Spleen (tissue), 11 donors: Measurements from ENCODE around the gene FAM20C. TPM values are rescaled to one million over a fixed set of nuclear protein-coding genes. Genes with fewer than 3 reads are reported as not detected.
A peak's percentile ranks its signal among the peaks of the same experiment; 100 is the strongest.

ENCODE experiments used
- DNase-seq: peaks from one replicate; pipeline ENCODE4 v3.0.0-alpha.2; 2020
- H3K27ac ChIP-seq, 8 donors: fragments of 200-600 bp; sonication (generic) in 7 of 8; 1 replicate in 4 of 8; 2 replicates in 4 of 8; pipeline versions ENCODE4 v1.5.0 to v1.8.0; 2016 to 2021; ENCODE audit warnings: inconsistent platforms in 4 of 8, mild to moderate bottlenecking in 4 of 8, moderate library complexity in 1 of 8
- H3K27me3 ChIP-seq, 7 donors: fragments of 200-600 bp; sonication (generic) in 6 of 7; replicated peaks in 1 of 7; 1 replicate in 4 of 7; 2 replicates in 3 of 7; pipeline versions ENCODE4 v1.5.0 to v1.8.0; 2016 to 2021; ENCODE audit warnings: inconsistent platforms in 3 of 7, mild to moderate bottlenecking in 1 of 7
- H3K36me3 ChIP-seq, 6 donors: fragments of 200-600 bp; sonication (generic) in 5 of 6; 1 replicate in 4 of 6; 2 replicates in 2 of 6; pipeline versions ENCODE4 v1.5.0 to v1.8.0; 2016 to 2021; ENCODE audit warnings: inconsistent platforms in 2 of 6
- H3K4me1 ChIP-seq, 6 donors: fragments of 200-600 bp; sonication (generic) in 5 of 6; 1 replicate in 3 of 6; 2 replicates in 3 of 6; pipeline versions ENCODE4 v1.5.0 to v1.8.0; 2016 to 2021; ENCODE audit warnings: inconsistent platforms in 3 of 6
- H3K4me3 ChIP-seq, 8 donors: fragments of 200-600 bp; sonication (generic) in 7 of 8; 1 replicate in 4 of 8; 2 replicates in 4 of 8; pipeline versions ENCODE4 v1.5.0 to v1.8.0; 2016 to 2021; ENCODE audit warnings: inconsistent platforms in 4 of 8, mild to moderate bottlenecking in 4 of 8, moderate library complexity in 2 of 8
- H3K9me3 ChIP-seq, 8 donors: fragments of 200-600 bp; sonication (generic) in 7 of 8; 1 replicate in 4 of 8; 2 replicates in 4 of 8; pipeline versions ENCODE4 v1.5.0 to v1.8.0; 2016 to 2021; ENCODE audit warnings: inconsistent platforms in 4 of 8
- CTCF ChIP-seq, 11 experiments: fragments of 200-600 bp in 7 of 11; fragments of 450-650 bp in 4 of 11; sonication (generic) in 4 of 11; IDR thresholded peaks in 8 of 11; conservative IDR thresholded peaks in 3 of 11; 1 replicate in 7 of 11; 2 replicates in 4 of 11; pipeline versions ENCODE4 v1.4.0 to v1.8.0; 2016 to 2021; ENCODE audit warnings: antibody characterized with exemption in 11 of 11, inconsistent platforms in 4 of 11, mild to moderate bottlenecking in 1 of 11
- POLR2A ChIP-seq, 3 donors: fragments of 450-650 bp; IDR thresholded peaks; one replicate each; pipeline ENCODE4 v1.5.1; 2017; ENCODE audit warnings: antibody characterized with exemption in 3 of 3, mild to moderate bottlenecking in 1 of 3
- POLR2AphosphoS5 ChIP-seq, 3 donors: sonication (generic); formaldehyde crosslinking; IDR thresholded peaks; one replicate each; pipeline ENCODE4 v1.5.1; 2017; ENCODE audit warnings: antibody characterized with exemption in 3 of 3
- WGBS, 5 donors: extraction: QIAGEN DNeasy Blood & Tissue Kit in 3 of 5; methylation state at CpG; one replicate each; pipeline versions ENCODE4 v1.1.5 to v1.1.7; 2013 to 2018; 5-methylcytosine and 5-hydroxymethylcytosine counted together
- intact Hi-C: fragments of 100-400 bp; cut with DNase I; formaldehyde crosslinking; loops from one replicate; pipeline ENCODE4 v1.15.0; 2023; ENCODE audit warnings: low total_unique reads
- polyA plus RNA-seq, 3 donors: library from polyadenylated mRNA; stranded (reverse); fragments of 200-250 nt; gene quantifications; one replicate each; pipeline ENCODE4 v1.2.1, GENCODE V29; 2013
- total RNA-seq, 7 donors: library from RNA; depleted of rRNA in 3 of 7; stranded (reverse); fragments of >200 nt in 3 of 7; fragmentation: NEBNext Ultra II Directional in 4 of 7; extraction: Animal tissue kit (Norgen Biotek cat#: 25700) in 4 of 7; gene quantifications; one replicate each; pipeline versions ENCODE4 v1.1.0 to v1.2.1, GENCODE V29; 2016 to 2021
- donor health status: healthy with polysubstance abuse.
- donor health status: DM: no; HTN: no; CAD: no; lungs with moderate emphysema.
- donor health status: DM: no; HTN: no; CAD: no.
- donor health status: Bipolar disorder and iron deficiency.
- donor health status: healthy.
- donor health status: DM: no; HTN: no; CAD: no.
- donor health status: DM: yes; HTN: yes; CAD: no.

Gene FAM20C
- total and polyA plus RNA-seq, 10 donors = 6.9 to 27.3 (median 14.6) TPM

- DNase-seq = no peak
- no peaks in the 10 kb centered on the region for H3K9me3 ChIP-seq
- intact Hi-C loops = no loop called here
- no peaks in the 10 kb centered on the region for H3K36me3 ChIP-seq
- 72 to 85% (median 77%) methylated on average over 7 of the region's 7 CpGs for WGBS, 5 donors
- TF ChIP-seq CTCF (IDR thresholded peaks at IDR 0.05 in 8 of 11, conservative IDR thresholded peaks at IDR 0.05 in 3 of 11) = no peak
- TF ChIP-seq POLR2AphosphoS5 (IDR thresholded peaks at IDR 0.05) = no peak
- TF ChIP-seq POLR2A (IDR thresholded peaks at IDR 0.05) = no peak
- no peak overlapping the region for H3K27ac ChIP-seq
- peaks cover 8 to 92% (median 44%) of the 10 kb centered on the region in 7 donors for H3K27me3 ChIP-seq
- H3K4me1 ChIP-seq = peaks cover 0 to 18% (median 4%) of the 10 kb centered on the region in 6 donors
- H3K4me3 ChIP-seq = no peak overlapping the region
Measured at GRCh38 chr7:292226-292625, 99.9 kb downstream of the FAM20C start.

- no peaks in the 10 kb centered on the region for H3K9me3 ChIP-seq
- DNase-seq = peak; percentile 54
- no peak overlapping the region for H3K4me3 ChIP-seq
- intact Hi-C loops = no loop called here
- H3K27ac ChIP-seq = no peak overlapping the region
- TF ChIP-seq CTCF (IDR thresholded peaks at IDR 0.05 in 8 of 11, conservative IDR thresholded peaks at IDR 0.05 in 3 of 11) (no peak), POLR2AphosphoS5 (IDR thresholded peaks at IDR 0.05) (no peak), POLR2A (IDR thresholded peaks at IDR 0.05) (no peak)
- H3K4me1 ChIP-seq = peaks cover 0 to 18% (median 4%) of the 10 kb centered on the region in 6 donors
- peaks cover 8 to 92% (median 44%) of the 10 kb centered on the region in 7 donors for H3K27me3 ChIP-seq
- 75 to 85% (median 80%) methylated on average over 11 to 15 of the region's 15 CpGs for WGBS, 5 donors
- no peaks in the 10 kb centered on the region for H3K36me3 ChIP-seq
Measured at GRCh38 chr7:292826-293225, 100.5 kb downstream of the FAM20C start.

GRCh38 chr7:293681-294439 lies 101.5 kb downstream of the FAM20C start:
- DNase-seq = peak; percentile 29
- 76 to 88% (median 79%) methylated on average over 18 to 23 of the region's 23 CpGs for WGBS, 5 donors
- H3K36me3 ChIP-seq = no peaks in the 10 kb centered on the region

More at GRCh38 chr7:293681-294439, 101.5 kb downstream of the FAM20C start:
- no peak overlapping the region for H3K4me3 ChIP-seq
- peaks cover 8 to 85% (median 40%) of the 10 kb centered on the region in 7 donors for H3K27me3 ChIP-seq
- no peaks in the 10 kb centered on the region for H3K9me3 ChIP-seq
- no peak for TF ChIP-seq POLR2AphosphoS5 (IDR thresholded peaks at IDR 0.05)
- TF ChIP-seq CTCF (IDR thresholded peaks at IDR 0.05 in 8 of 11, conservative IDR thresholded peaks at IDR 0.05 in 3 of 11) = no peak
- no peak for TF ChIP-seq POLR2A (IDR thresholded peaks at IDR 0.05)
- H3K27ac ChIP-seq = no peak overlapping the region
- intact Hi-C loops = no loop called here
- H3K4me1 ChIP-seq = peaks cover 0 to 18% (median 4%) of the 10 kb centered on the region in 6 donors
